Measurements from ENCODE around the gene GEMIN5. TPM values are rescaled to one million over a fixed set of nuclear protein-coding genes. Genes with fewer than 3 reads are reported as not detected.
A peak's percentile ranks its signal among the peaks of the same experiment; 100 is the strongest.

Gene GEMIN5
- total RNA-seq, 6 experiments from 2014 or later, result 5.7 to 11.3 (median 7.5) TPM

- 92% methylated on average over 5 of the region's 5 CpGs for WGBS (ENCODE audit: insufficient coverage, low coverage, low lambda C conversion rate, missing lambda C conversion rate)
- peaks cover 0 to 60% (median 21%) of the 10 kb centered on the region in 4 donors for H3K36me3 ChIP-seq
Observed at GRCh38 chr5:154873791-154874331, 64.2 kb downstream of the GEMIN5 start.

GRCh38 chr5:154871734-154872133 is 66.3 kb downstream of the GEMIN5 start:
- H3K36me3 ChIP-seq, result peaks cover 0 to 63% (median 21%) of the 10 kb centered on the region in 4 donors
- H3K27ac ChIP-seq, result no peak overlapping the region

More at GRCh38 chr5:154873791-154874331, 64.2 kb downstream of the GEMIN5 start:
- H3K9me3 ChIP-seq, result no peaks in the 10 kb centered on the region
- no peak overlapping the region for H3K4me3 ChIP-seq
- no peaks in the 10 kb centered on the region for H3K27me3 ChIP-seq
- no peak for TF ChIP-seq POLR2A (IDR thresholded peaks at IDR 0.05)
- TF ChIP-seq, protein P1, sequence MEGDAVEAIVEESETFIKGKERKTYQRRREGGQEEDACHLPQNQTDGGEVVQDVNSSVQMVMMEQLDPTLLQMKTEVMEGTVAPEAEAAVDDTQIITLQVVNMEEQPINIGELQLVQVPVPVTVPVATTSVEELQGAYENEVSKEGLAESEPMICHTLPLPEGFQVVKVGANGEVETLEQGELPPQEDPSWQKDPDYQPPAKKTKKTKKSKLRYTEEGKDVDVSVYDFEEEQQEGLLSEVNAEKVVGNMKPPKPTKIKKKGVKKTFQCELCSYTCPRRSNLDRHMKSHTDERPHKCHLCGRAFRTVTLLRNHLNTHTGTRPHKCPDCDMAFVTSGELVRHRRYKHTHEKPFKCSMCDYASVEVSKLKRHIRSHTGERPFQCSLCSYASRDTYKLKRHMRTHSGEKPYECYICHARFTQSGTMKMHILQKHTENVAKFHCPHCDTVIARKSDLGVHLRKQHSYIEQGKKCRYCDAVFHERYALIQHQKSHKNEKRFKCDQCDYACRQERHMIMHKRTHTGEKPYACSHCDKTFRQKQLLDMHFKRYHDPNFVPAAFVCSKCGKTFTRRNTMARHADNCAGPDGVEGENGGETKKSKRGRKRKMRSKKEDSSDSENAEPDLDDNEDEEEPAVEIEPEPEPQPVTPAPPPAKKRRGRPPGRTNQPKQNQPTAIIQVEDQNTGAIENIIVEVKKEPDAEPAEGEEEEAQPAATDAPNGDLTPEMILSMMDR (IDR thresholded peaks at IDR 0.05), result no peak
- no peaks in the 10 kb centered on the region for H3K4me1 ChIP-seq
- no peak overlapping the region for H3K27ac ChIP-seq
- ATAC-seq (no peak), DNase-seq (no peak)
- intact Hi-C loops (cut with DNase I), result no loop called here

DNA sequence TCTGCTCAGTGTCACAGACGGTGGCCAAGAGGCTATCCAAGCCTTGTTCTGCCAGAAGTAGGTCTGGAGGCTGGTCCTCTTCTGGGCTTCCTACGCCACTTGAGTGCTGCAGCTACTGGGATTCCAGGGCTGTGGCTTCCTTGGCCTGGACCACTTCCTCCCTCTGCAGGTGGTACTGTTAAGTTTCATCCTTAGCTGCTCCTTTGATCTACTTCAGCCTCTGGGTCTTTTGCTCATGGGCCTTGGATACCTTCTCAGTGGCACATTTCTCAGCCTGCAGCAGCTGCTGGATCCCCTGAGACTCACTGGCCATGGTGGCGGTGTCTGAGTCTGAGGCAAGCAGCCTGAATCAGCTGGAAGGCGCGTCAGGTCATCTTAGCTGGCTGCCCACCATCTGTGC is 69.3 kb downstream of the GEMIN5 start:
- H3K4me3 ChIP-seq, result no peak overlapping the region
- no peaks in the 10 kb centered on the region for H3K9me3 ChIP-seq
- TF ChIP-seq POLR2A (IDR thresholded peaks at IDR 0.05), result no peak
- TF ChIP-seq, protein P1 (IDR thresholded peaks at IDR 0.05), result peak in 2 of 4 donors; percentile 19 to 25
- ATAC-seq (peak; percentile 48 to 69 (median 54)), DNase-seq (no peak)
- H3K4me1 ChIP-seq, result no peaks in the 10 kb centered on the region
- WGBS (ENCODE audit: insufficient coverage, low coverage, low lambda C conversion rate, missing lambda C conversion rate), result 96% methylated on average over 5 of the region's 5 CpGs
- intact Hi-C loops (cut with DNase I), result no loop called here
- H3K27ac ChIP-seq, result no peak overlapping the region
- no peaks in the 10 kb centered on the region for H3K27me3 ChIP-seq
- peaks cover 0 to 49% (median 11%) of the 10 kb centered on the region in 4 donors for H3K36me3 ChIP-seq

More at GRCh38 chr5:154871734-154872133, 66.3 kb downstream of the GEMIN5 start:
- Histone ChIP-seq H3K27me3 (no peaks in the 10 kb centered on the region), H3K4me1 (no peaks in the 10 kb centered on the region), H3K4me3 (no peak overlapping the region), H3K9me3 (no peaks in the 10 kb centered on the region)
- TF ChIP-seq, protein P1 (IDR thresholded peaks at IDR 0.05), result no peak
- no peak for TF ChIP-seq POLR2A (IDR thresholded peaks at IDR 0.05)
- no peak for DNase-seq
- intact Hi-C loops (cut with DNase I), result no loop called here
- no peak for ATAC-seq
- WGBS (ENCODE audit: insufficient coverage, low coverage, low lambda C conversion rate, missing lambda C conversion rate), result 87% methylated on average over 4 of the region's 4 CpGs

GRCh38 chr5:154866841-154867240 is 71.2 kb downstream of the GEMIN5 start:
- Histone ChIP-seq H3K27me3 (no peaks in the 10 kb centered on the region), H3K4me1 (peaks cover 0 to 4% (median 0%) of the 10 kb centered on the region in 4 donors), H3K36me3 (peaks cover 0 to 35% (median 4%) of the 10 kb centered on the region in 4 donors), H3K4me3 (no peak overlapping the region), H3K27ac (no peak overlapping the region), H3K9me3 (no peaks in the 10 kb centered on the region)
- DNase-seq (no peak), ATAC-seq (no peak)
- WGBS (ENCODE audit: insufficient coverage, low coverage, low lambda C conversion rate, missing lambda C conversion rate), result 94% methylated on average over 2 of the region's 2 CpGs
- intact Hi-C loops (cut with DNase I), result no loop called here
- TF ChIP-seq, protein P1 (IDR thresholded peaks at IDR 0.05), result no peak
- TF ChIP-seq POLR2A (IDR thresholded peaks at IDR 0.05), result no peak

All from right lobe of liver (tissue), 6 donors.